Type B pancreatic cell (in vitro differentiated cells): ENCODE results near the gene PHF24. TPM values are rescaled to one million over a fixed set of nuclear protein-coding genes. Genes with fewer than 3 reads are reported as not detected.

Source experiments
- DNase-seq: peaks from one replicate; pipeline ENCODE4 v3.0.0; 2021; ENCODE audit warnings: mixed read lengths; ENCODE audit not compliant: unreplicated experiment; ENCODE audit errors: extremely low spot score
- H3K27ac Mint-ChIP-seq: 2 replicates; pipeline ENCODE4 v1.8.0; 2021; ENCODE audit warnings: mild to moderate bottlenecking, mixed read lengths
- H3K27me3 Mint-ChIP-seq: 2 replicates; pipeline ENCODE4 v1.8.0; 2021; ENCODE audit warnings: mixed read lengths
- H3K36me3 Mint-ChIP-seq: 2 replicates; pipeline ENCODE4 v1.8.0; 2021; ENCODE audit warnings: mixed read lengths
- H3K4me1 Mint-ChIP-seq: one replicate; pipeline ENCODE4 v1.8.0; 2021; ENCODE audit warnings: mixed read lengths; ENCODE audit not compliant: unreplicated experiment
- H3K4me3 Mint-ChIP-seq: 2 replicates; pipeline ENCODE4 v1.8.0; 2021; ENCODE audit warnings: mild to moderate bottlenecking, mixed read lengths
- H3K9me3 Mint-ChIP-seq: 2 replicates; pipeline ENCODE4 v1.8.0; 2021; ENCODE audit warnings: mixed read lengths
- total RNA-seq: library from RNA; stranded (reverse); gene quantifications from 2 replicates; pipeline ENCODE4 v1.2.1, GENCODE V29; 2021; ENCODE audit warnings: low replicate concordance
- TF ChIP-seq, protein P1 (sequence below): fragments of 200-600 bp; sonication (generic); conservative IDR thresholded peaks from 2 replicates; pipeline ENCODE4 v1.5.0; 2021; ENCODE audit warnings: antibody characterized with exemption, mild to moderate bottlenecking

Gene PHF24
- total RNA-seq, 1 donor from 2014 or later, result 0.19 TPM

DNA sequence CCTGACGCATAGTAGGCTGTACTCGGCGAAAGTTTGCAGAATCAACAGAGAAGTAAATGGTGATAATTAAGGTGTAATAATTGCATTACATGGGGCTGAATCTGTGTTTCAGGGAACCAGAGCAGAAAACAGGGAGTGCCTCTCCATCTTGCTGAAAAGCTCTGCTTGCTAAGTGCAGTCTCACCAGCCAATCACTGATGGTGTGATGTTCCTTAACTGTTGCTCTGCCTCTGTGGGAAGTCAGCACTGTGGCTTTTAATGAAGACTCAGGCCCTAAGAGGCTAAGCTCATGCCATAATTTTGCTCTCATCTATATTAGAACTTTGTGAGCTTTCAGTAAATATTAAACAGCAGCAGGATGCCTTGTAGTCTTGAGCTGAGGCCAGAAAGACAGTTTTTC is 4.5 kb downstream of the PHF24 start:
- H3K4me3 Mint-ChIP-seq, result no peak overlapping the region
- no peak overlapping the region for H3K27ac Mint-ChIP-seq
- no peaks in the 10 kb centered on the region for H3K36me3 Mint-ChIP-seq
- TF ChIP-seq, protein P1, sequence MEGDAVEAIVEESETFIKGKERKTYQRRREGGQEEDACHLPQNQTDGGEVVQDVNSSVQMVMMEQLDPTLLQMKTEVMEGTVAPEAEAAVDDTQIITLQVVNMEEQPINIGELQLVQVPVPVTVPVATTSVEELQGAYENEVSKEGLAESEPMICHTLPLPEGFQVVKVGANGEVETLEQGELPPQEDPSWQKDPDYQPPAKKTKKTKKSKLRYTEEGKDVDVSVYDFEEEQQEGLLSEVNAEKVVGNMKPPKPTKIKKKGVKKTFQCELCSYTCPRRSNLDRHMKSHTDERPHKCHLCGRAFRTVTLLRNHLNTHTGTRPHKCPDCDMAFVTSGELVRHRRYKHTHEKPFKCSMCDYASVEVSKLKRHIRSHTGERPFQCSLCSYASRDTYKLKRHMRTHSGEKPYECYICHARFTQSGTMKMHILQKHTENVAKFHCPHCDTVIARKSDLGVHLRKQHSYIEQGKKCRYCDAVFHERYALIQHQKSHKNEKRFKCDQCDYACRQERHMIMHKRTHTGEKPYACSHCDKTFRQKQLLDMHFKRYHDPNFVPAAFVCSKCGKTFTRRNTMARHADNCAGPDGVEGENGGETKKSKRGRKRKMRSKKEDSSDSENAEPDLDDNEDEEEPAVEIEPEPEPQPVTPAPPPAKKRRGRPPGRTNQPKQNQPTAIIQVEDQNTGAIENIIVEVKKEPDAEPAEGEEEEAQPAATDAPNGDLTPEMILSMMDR, result no peak
- no peaks in the 10 kb centered on the region for H3K4me1 Mint-ChIP-seq
- no peak for DNase-seq
- H3K27me3 Mint-ChIP-seq, result peaks cover 89% of the 10 kb centered on the region
- H3K9me3 Mint-ChIP-seq, result no peaks in the 10 kb centered on the region

- Mint-ChIP-seq H3K9me3 (no peaks in the 10 kb centered on the region), H3K36me3 (no peaks in the 10 kb centered on the region), H3K4me1 (no peaks in the 10 kb centered on the region), H3K4me3 (no peak overlapping the region), H3K27me3 (peaks cover 95% of the 10 kb centered on the region), H3K27ac (no peak overlapping the region)
- TF ChIP-seq, protein P1, result no peak
- no peak for DNase-seq
These were observed 5.5 kb downstream of the PHF24 start for GRCh38 chr9:34963552-34963951.

- H3K9me3 Mint-ChIP-seq, result no peaks in the 10 kb centered on the region
- TF ChIP-seq, protein P1, result no peak
- H3K36me3 Mint-ChIP-seq, result no peaks in the 10 kb centered on the region
- H3K4me1 Mint-ChIP-seq, result no peaks in the 10 kb centered on the region
- DNase-seq, result no peak
- peaks cover 92% of the 10 kb centered on the region for H3K27me3 Mint-ChIP-seq
- no peak overlapping the region for H3K27ac Mint-ChIP-seq
- no peak overlapping the region for H3K4me3 Mint-ChIP-seq
These were observed 6.4 kb downstream of the PHF24 start for GRCh38 chr9:34964458-34964857.

DNA sequence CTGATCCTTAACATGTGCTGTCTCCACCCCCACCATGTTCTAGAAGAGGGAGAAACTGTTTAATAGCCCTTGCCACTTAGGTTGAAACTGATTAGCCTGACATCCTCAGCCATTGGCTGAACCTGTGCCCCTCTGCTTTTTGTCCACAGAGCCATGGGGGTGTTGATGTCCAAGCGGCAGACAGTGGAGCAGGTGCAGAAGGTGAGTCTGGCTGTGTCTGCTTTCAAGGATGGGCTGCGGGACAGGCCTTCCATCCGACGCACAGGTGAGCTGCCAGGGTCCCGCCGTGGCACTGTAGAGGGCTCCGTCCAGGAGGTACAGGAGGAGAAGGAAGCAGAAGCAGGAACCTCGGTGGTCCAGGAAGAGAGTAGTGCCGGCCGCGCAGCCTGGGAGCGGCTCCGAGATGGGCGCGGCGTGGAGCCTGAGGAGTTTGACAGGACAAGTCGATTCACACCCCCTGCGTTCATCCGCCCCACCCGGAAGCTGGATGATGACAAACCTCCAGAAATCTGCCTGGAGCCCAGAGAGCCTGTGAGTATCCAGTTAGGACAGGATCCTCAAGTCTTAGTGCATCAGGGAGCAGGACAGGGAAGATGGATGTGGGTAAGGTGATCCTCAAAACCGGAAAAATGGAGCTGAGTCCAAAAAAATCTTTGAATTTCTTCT is 13.2 kb downstream of the PHF24 start:
- DNase-seq, result no peak
- Mint-ChIP-seq H3K27ac (no peak overlapping the region), H3K9me3 (no peaks in the 10 kb centered on the region), H3K4me3 (no peak overlapping the region), H3K27me3 (peaks cover 68% of the 10 kb centered on the region), H3K36me3 (no peaks in the 10 kb centered on the region), H3K4me1 (no peaks in the 10 kb centered on the region)
- TF ChIP-seq, protein P1, result no peak

GRCh38 chr9:34974664-34975063 is 16.6 kb downstream of the PHF24 start:
- peaks cover 67% of the 10 kb centered on the region for H3K27me3 Mint-ChIP-seq

More at GRCh38 chr9:34974664-34975063, 16.6 kb downstream of the PHF24 start:
- H3K36me3 Mint-ChIP-seq, result no peaks in the 10 kb centered on the region
- no peaks in the 10 kb centered on the region for H3K9me3 Mint-ChIP-seq
- no peaks in the 10 kb centered on the region for H3K4me1 Mint-ChIP-seq
- DNase-seq, result no peak
- H3K27ac Mint-ChIP-seq, result no peak overlapping the region
- TF ChIP-seq, protein P1, result no peak
- H3K4me3 Mint-ChIP-seq, result no peak overlapping the region
